H1 (cell line): ENCODE results near the gene ATG9B. TPM values are rescaled to one million over a fixed set of nuclear protein-coding genes. Genes with fewer than 3 reads are reported as not detected.
A peak's percentile ranks its signal among the peaks of the same experiment; 100 is the strongest.

Experiments used
- CTCF ChIA-PET: fragments of 300-600 bp; sonication (Branson Sonifier 250); formaldehyde crosslinking; loops from one replicate; lab custom pipeline; 2021; ENCODE audit not compliant: partially characterized antibody; lab: Charles Lee
- POLR2A ChIA-PET: fragments of 300-600 bp; sonication (Branson Sonifier 250); formaldehyde crosslinking; loops from one replicate; lab custom pipeline; 2021; ENCODE audit warnings: inconsistent platforms; ENCODE audit not compliant: partially characterized antibody; lab: Charles Lee
- DNase-seq, 2 experiments: peaks; one replicate each; pipeline versions ENCODE4 v3.0.0 to v3.0.0-alpha.2; 2010 to 2022; ENCODE audit warnings: low spot score in 2 of 2, low read depth in 1 of 2, mixed read lengths in 1 of 2
- FAIRE-seq: peaks from 2 replicates; lab custom pipeline; 2011; peaks lifted over from hg19 to GRCh38; lab: Jason Lieb, UNC
- H2AFZ ChIP-seq: 2 replicates; pipeline ENCODE4 v1.8.1; 2012; ENCODE audit warnings: low read length, inconsistent platforms
- H2AK5ac ChIP-seq: 2 replicates; pipeline ENCODE4 v1.6.1; 2013; ENCODE audit warnings: low read depth, low read length
- H2BK120ac ChIP-seq: replicated peaks from 2 replicates; pipeline ENCODE3; 2013; ENCODE audit warnings: low read depth, low read length, inconsistent platforms
- H2BK12ac ChIP-seq: 2 replicates; pipeline ENCODE4 v1.6.1; 2013; ENCODE audit warnings: low read depth, low read length
- H2BK15ac ChIP-seq: 2 replicates; pipeline ENCODE4 v1.6.1; 2013; ENCODE audit warnings: low read length
- H2BK20ac ChIP-seq: 2 replicates; pipeline ENCODE4 v1.6.1; 2013; ENCODE audit warnings: low read length
- H2BK5ac ChIP-seq: 2 replicates; pipeline ENCODE4 v1.6.1; 2013; ENCODE audit warnings: low read depth, low read length
- H3K14ac ChIP-seq: 2 replicates; pipeline ENCODE4 v1.6.1; 2013; ENCODE audit warnings: inconsistent platforms; ENCODE audit not compliant: insufficient read length
- H3K18ac ChIP-seq: 2 replicates; pipeline ENCODE4 v1.6.1; 2013; ENCODE audit warnings: low read length; ENCODE audit errors: extremely low read depth
- H3K23ac ChIP-seq: 2 replicates; pipeline ENCODE4 v1.6.1; 2013; ENCODE audit warnings: inconsistent platforms; ENCODE audit not compliant: insufficient read length
- H3K23me2 ChIP-seq: 2 replicates; pipeline ENCODE4 v1.6.1; 2013; ENCODE audit warnings: low read depth, low read length
- H3K27ac ChIP-seq: 2 replicates; pipeline ENCODE4 v1.6.1; 2011; ENCODE audit warnings: low read depth, low read length, inconsistent platforms
- H3K27me3 ChIP-seq, 4 experiments: replicated peaks in 1 of 4; 1 replicate in 1 of 4; 2 replicates in 3 of 4; pipeline versions ENCODE4 v1.6.1 to v1.8.1; 2011 to 2013; ENCODE audit warnings: low read length in 3 of 4, mild to moderate bottlenecking in 3 of 4, inconsistent platforms in 2 of 4, mixed read lengths in 2 of 4, moderate library complexity in 1 of 4; ENCODE audit not compliant: control insufficient read depth in 3 of 4, insufficient read depth in 3 of 4; ENCODE audit errors: extremely low read depth in 1 of 4
- H3K36me3 ChIP-seq, 4 experiments: 2 replicates each; pipeline versions ENCODE4 v1.6.1 to v1.8.1; 2011 to 2013; ENCODE audit warnings: mild to moderate bottlenecking in 4 of 4, low read length in 3 of 4, moderate library complexity in 2 of 4, control low read depth in 1 of 4, inconsistent platforms in 1 of 4; ENCODE audit not compliant: insufficient read depth in 4 of 4, control insufficient read depth in 2 of 4
- H3K4ac ChIP-seq: replicated peaks from 2 replicates; pipeline ENCODE3; 2013; ENCODE audit warnings: low read length, low read depth, mixed read lengths, inconsistent platforms; ENCODE audit not compliant: insufficient read length
- H3K4me1 ChIP-seq, 4 experiments: replicated peaks in 1 of 4; 1 replicate in 1 of 4; 2 replicates in 3 of 4; pipeline versions ENCODE4 v1.6.1 to v1.8.1; 2011 to 2013; ENCODE audit warnings: low read length in 3 of 4, inconsistent platforms in 2 of 4, mixed read lengths in 1 of 4; ENCODE audit not compliant: insufficient read depth in 4 of 4, control insufficient read depth in 3 of 4
- H3K4me2 ChIP-seq, 2 experiments: 2 replicates each; pipeline versions ENCODE4 v1.6.1 to v1.8.1; 2011 to 2013; ENCODE audit warnings: low read depth in 2 of 2, low read length in 2 of 2, control low read depth in 1 of 2, inconsistent platforms in 1 of 2, mild to moderate bottlenecking in 1 of 2; ENCODE audit not compliant: insufficient read depth in 1 of 2
- H3K4me3 ChIP-seq, 4 experiments: fragments of 200-600, 300-600 bp in 1 of 4; sonication (generic), shearing (Covaris generic), sonication (Bioruptor Twin) in 1 of 4; 2 replicates each; pipeline versions ENCODE4 v1.5.1 to v1.8.1; 2011 to 2016; ENCODE audit warnings: low read length in 4 of 4, low read depth in 3 of 4, control low read depth in 2 of 4, inconsistent platforms in 2 of 4, mild to moderate bottlenecking in 2 of 4, mixed read lengths in 1 of 4, moderate library complexity in 1 of 4; ENCODE audit not compliant: insufficient read depth in 2 of 4; ENCODE audit errors: extremely low read depth in 1 of 4
- H3K56ac ChIP-seq: replicated peaks from 2 replicates; pipeline ENCODE3; 2013; ENCODE audit warnings: low read depth, mild to moderate bottlenecking, mixed read lengths, low read length, inconsistent platforms; ENCODE audit not compliant: insufficient read length
- H3K79me1 ChIP-seq: 2 replicates; pipeline ENCODE4 v1.6.1; 2013; ENCODE audit warnings: low read depth, low read length, control low read depth
- H3K79me2 ChIP-seq, 2 experiments: 2 replicates each; pipeline versions ENCODE4 v1.6.1 to v1.8.1; 2012 to 2013; ENCODE audit warnings: low read length in 2 of 2, mild to moderate bottlenecking in 2 of 2, inconsistent platforms in 1 of 2; ENCODE audit not compliant: insufficient read depth in 2 of 2, control insufficient read depth in 1 of 2
- H3K9ac ChIP-seq, 4 experiments: replicated peaks in 1 of 4; 1 replicate in 1 of 4; 2 replicates in 3 of 4; pipeline versions ENCODE4 v1.6.1 to v1.8.1; 2011 to 2013; ENCODE audit warnings: low read depth in 3 of 4, low read length in 3 of 4, control low read depth in 2 of 4, mild to moderate bottlenecking in 2 of 4, moderate library complexity in 2 of 4, inconsistent platforms in 1 of 4; ENCODE audit errors: extremely low read depth in 1 of 4
- H3K9me3 ChIP-seq, 2 experiments: 2 replicates each; pipeline versions ENCODE4 v1.6.1 to v1.8.1; 2012 to 2013; ENCODE audit warnings: mild to moderate bottlenecking in 2 of 2, moderate library complexity in 2 of 2, control low read depth in 1 of 2, inconsistent platforms in 1 of 2, low read depth in 1 of 2, low read length in 1 of 2, mixed read lengths in 1 of 2; ENCODE audit not compliant: insufficient read depth in 2 of 2
- H4K20me1 ChIP-seq, 2 experiments: replicated peaks in 1 of 2; 2 replicates each; pipeline versions ENCODE3 to v1.8.1; 2011 to 2013; ENCODE audit warnings: inconsistent platforms in 2 of 2, low read length in 2 of 2, mild to moderate bottlenecking in 1 of 2; ENCODE audit not compliant: insufficient read depth in 2 of 2, control insufficient read depth in 1 of 2
- H4K5ac ChIP-seq: 2 replicates; pipeline ENCODE4 v1.6.1; 2013; ENCODE audit warnings: low read length, low read depth, mixed read lengths, inconsistent platforms; ENCODE audit not compliant: insufficient read length
- H4K8ac ChIP-seq: 2 replicates; pipeline ENCODE4 v1.8.0; 2013; ENCODE audit warnings: mild to moderate bottlenecking, moderate library complexity, low read length, inconsistent platforms; ENCODE audit not compliant: insufficient read depth; ENCODE audit errors: extremely low read depth
- H4K91ac ChIP-seq: replicated peaks from 2 replicates; pipeline ENCODE3; 2013; ENCODE audit warnings: low read length, mixed read lengths, inconsistent platforms; ENCODE audit not compliant: insufficient read length
- CREB1 ChIP-seq: IDR thresholded peaks from 2 replicates; pipeline ENCODE4 v1.6.1; 2012; ENCODE audit warnings: inconsistent platforms
- JUND ChIP-seq: IDR thresholded peaks from 2 replicates; pipeline ENCODE4 v1.6.1; 2011; ENCODE audit warnings: mild to moderate bottlenecking, improper control_type of control experiment, low read length
- KDM4A ChIP-seq: IDR thresholded peaks from one replicate; pipeline ENCODE4 v1.7.1; 2012; ENCODE audit warnings: low read depth, mild to moderate bottlenecking, moderate library complexity, low read length, inconsistent platforms; ENCODE audit not compliant: severe bottlenecking
- RAD21 ChIP-seq, 2 experiments: IDR thresholded peaks in 1 of 2; conservative IDR thresholded peaks in 1 of 2; 2 replicates each; pipeline ENCODE4 v1.6.1; 2011; ENCODE audit warnings: low read depth in 2 of 2, low read length in 2 of 2, improper control_type of control experiment in 1 of 2, inconsistent platforms in 1 of 2, mild to moderate bottlenecking in 1 of 2, moderate library complexity in 1 of 2
- RFX5 ChIP-seq: IDR thresholded peaks from 2 replicates; pipeline ENCODE4 v1.6.1; 2011; ENCODE audit warnings: low read depth, low read length, improper control_type of control experiment, borderline replicate concordance
- SRF ChIP-seq: IDR thresholded peaks from 2 replicates; pipeline ENCODE4 v1.6.1; 2011; ENCODE audit warnings: mild to moderate bottlenecking, low read depth, low read length, moderate library complexity
- SUZ12 ChIP-seq: fragments of 200-600 bp; sonication (generic); IDR thresholded peaks from 2 replicates; pipeline ENCODE4 v1.6.1; 2012; ENCODE audit warnings: mild to moderate bottlenecking, inconsistent platforms, low read length, moderate library complexity, mixed read lengths
- WGBS, 2 experiments: shearing (Covaris generic) in 1 of 2; methylation state at CpG; one replicate each; pipeline versions ENCODE4 v1.1.6 to v1.1.7; 2013 to 2015; ENCODE audit warnings: low lambda C conversion rate in 2 of 2, mixed read lengths in 2 of 2, inconsistent platforms in 1 of 2, low coverage in 1 of 2, missing lambda C conversion rate in 1 of 2; ENCODE audit not compliant: insufficient replicate concordance in 2 of 2, insufficient coverage in 1 of 2, insufficient read length in 1 of 2; ENCODE audit errors: extremely low coverage in 1 of 2, missing lambda C conversion rate in 1 of 2; 5-methylcytosine and 5-hydroxymethylcytosine counted together
- polyA plus RNA-seq, 7 experiments: library from polyadenylated mRNA; depleted of rRNA in 3 of 7; stranded (reverse) in 5 of 7; unstranded in 2 of 7; fragments of >200 nt in 5 of 7; fragments of 200-250 nt in 2 of 7; gene quantifications; 1 replicate in 5 of 7; 2 replicates in 1 of 7; 4 replicates in 1 of 7; pipeline versions ENCODE4 v1.2.1 to v1.2.3, GENCODE V29; 2011 to 2013; ENCODE audit warnings: missing spikeins in 2 of 7, mixed read lengths in 2 of 7
- total RNA-seq: library from RNA; stranded (reverse); fragmentation: NEBNext Ultra II Directional; extraction: Animal tissue kit (Norgen Biotek cat#: 25700); gene quantifications from 2 replicates; pipeline ENCODE4 v1.2.1, GENCODE V29; 2021
- TF ChIP-seq, protein P1 (sequence below): IDR thresholded peaks from 2 replicates; pipeline ENCODE4 v1.6.1; 2012; ENCODE audit warnings: inconsistent platforms
- TF ChIP-seq, protein P2 (sequence below): IDR thresholded peaks from 2 replicates; pipeline ENCODE4 v1.6.1; 2011; ENCODE audit warnings: low read length, improper control_type of control experiment

ATG9B gene
- total and polyA plus RNA-seq, 2 of the 8 experiments (the other 6 are each of a cell fraction or from before 2014, with no cell fraction given): 1.4 to 2.3 TPM

DNA sequence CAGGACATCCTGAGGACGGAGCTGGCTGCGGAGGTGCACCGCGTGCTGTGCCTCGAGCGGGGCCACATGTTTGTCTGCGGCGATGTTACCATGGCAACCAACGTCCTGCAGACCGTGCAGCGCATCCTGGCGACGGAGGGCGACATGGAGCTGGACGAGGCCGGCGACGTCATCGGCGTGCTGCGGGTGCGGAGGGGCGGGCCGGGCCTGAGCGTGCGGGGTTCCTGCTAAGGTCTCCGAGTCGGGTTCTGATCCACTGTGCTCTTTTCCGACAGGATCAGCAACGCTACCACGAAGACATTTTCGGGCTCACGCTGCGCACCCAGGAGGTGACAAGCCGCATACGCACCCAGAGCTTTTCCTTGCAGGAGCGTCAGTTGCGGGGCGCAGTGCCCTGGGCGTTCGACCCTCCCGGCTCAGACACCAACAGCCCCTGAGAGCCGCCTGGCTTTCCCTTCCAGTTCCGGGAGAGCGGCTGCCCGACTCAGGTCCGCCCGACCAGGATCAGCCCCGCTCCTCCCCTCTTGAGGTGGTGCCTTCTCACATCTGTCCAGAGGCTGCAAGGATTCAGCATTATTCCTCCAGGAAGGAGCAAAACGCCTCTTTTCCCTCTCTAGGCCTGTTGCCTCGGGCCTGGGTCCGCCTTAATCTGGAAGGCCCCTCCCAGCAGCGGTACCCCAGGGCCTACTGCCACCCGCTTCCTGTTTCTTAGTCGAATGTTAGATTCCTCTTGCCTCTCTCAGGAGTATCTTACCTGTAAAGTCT, 10.4 kb downstream of the ATG9B start:
- Histone ChIP-seq H3K23ac (no peak overlapping the region), H4K8ac (peak overlapping the region; percentile 92; the same call in 1 of the 2 replicates), H3K18ac (no peak overlapping the region; the same call in 1 of the 2 replicates), H3K4ac (no peak overlapping the region), H4K20me1 (no peaks in the 10 kb centered on the region), H3K4me2 (peak overlapping the region; percentile 56 to 68), H2BK12ac (0 out of 2 replicates have a peak overlapping the region, but pooled peaks have one; percentile 39), H3K27me3 (peaks cover 4 to 25% (median 20%) of the 10 kb centered on the region in 4 experiments), H2BK15ac (no peak overlapping the region), H3K36me3 (no peaks in the 10 kb centered on the region), H2AK5ac (no peak overlapping the region), H3K4me3 (peak overlapping the region; percentile 30 to 53 (median 48)), H3K9me3 (no peaks in the 10 kb centered on the region), H3K4me1 (peaks cover 0 to 41% (median 29%) of the 10 kb centered on the region in 4 experiments; a peak in 6 of 7 replicates), H2AFZ (no peak overlapping the region), H3K79me2 (no peaks in the 10 kb centered on the region), H3K56ac (no peak overlapping the region), H2BK120ac (no peak overlapping the region), H4K5ac (no peak overlapping the region), H3K9ac (peak overlapping the region in 3 of 4 experiments; percentile 12 to 45 (median 42); a peak in 5 of 7 replicates), H2BK5ac (no peak overlapping the region), H3K14ac (no peak overlapping the region), H3K27ac (no peak overlapping the region), H3K23me2 (peaks cover 6% of the 10 kb centered on the region; the same call in 1 of the 2 replicates), H2BK20ac (no peak overlapping the region), H4K91ac (no peak overlapping the region), H3K79me1 (no peaks in the 10 kb centered on the region; the same call in 1 of the 2 replicates)
- CTCF ChIA-PET: interaction anchor here (0.6 to 11.5 kb wide), 12 partner anchors 13 to 708 kb away, joined by 3 to 142 read pairs (median 3); partner anchors contain the start of genes ABCB8 and NOS3
- WGBS, 2 experiments: 53% methylated on average over 48 of the region's 55 CpGs; no CpG with 5 or more reads in 1 of the 2 experiments
- peak; percentile 70 to 90 for DNase-seq
- POLR2A ChIA-PET: interaction anchor here (0.7 to 2.5 kb wide), 8 partner anchors 14 to 97 kb away, joined by 3 to 7 read pairs (median 3); partner anchors contain the start of gene ABCB8
- FAIRE-seq: no peak
- peak; percentile 27 for TF ChIP-seq KDM4A
- TF ChIP-seq, protein P1, sequence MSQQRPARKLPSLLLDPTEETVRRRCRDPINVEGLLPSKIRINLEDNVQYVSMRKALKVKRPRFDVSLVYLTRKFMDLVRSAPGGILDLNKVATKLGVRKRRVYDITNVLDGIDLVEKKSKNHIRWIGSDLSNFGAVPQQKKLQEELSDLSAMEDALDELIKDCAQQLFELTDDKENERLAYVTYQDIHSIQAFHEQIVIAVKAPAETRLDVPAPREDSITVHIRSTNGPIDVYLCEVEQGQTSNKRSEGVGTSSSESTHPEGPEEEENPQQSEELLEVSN: peak; percentile 91
- no peak for TF ChIP-seq SUZ12
- no peak for TF ChIP-seq JUND
- 0 out of 2 replicates have a peak, but pooled peaks have one; percentile 26 for TF ChIP-seq SRF
- TF ChIP-seq RFX5: no peak
- TF ChIP-seq, protein P2, sequence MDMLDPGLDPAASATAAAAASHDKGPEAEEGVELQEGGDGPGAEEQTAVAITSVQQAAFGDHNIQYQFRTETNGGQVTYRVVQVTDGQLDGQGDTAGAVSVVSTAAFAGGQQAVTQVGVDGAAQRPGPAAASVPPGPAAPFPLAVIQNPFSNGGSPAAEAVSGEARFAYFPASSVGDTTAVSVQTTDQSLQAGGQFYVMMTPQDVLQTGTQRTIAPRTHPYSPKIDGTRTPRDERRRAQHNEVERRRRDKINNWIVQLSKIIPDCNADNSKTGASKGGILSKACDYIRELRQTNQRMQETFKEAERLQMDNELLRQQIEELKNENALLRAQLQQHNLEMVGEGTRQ: no peak
- TF ChIP-seq CREB1: peak; percentile 95
- TF ChIP-seq RAD21 (IDR thresholded peaks at IDR 0.05 in 1 of 2, conservative IDR thresholded peaks at IDR 0.05 in 1 of 2; ENCODE audit: low read depth in 2 of 2, low read length in 2 of 2): no peak
